GM18909 (cell line): ENCODE results near the gene UBA3.

Source experiments
- ATAC-seq: cut with Tn5 transposase; IDR thresholded peaks from one replicate; pipeline ENCODE4 v1.9.1; 2021; ENCODE audit warnings: mild to moderate bottlenecking; ENCODE audit not compliant: unreplicated experiment, poor library complexity

Gene UBA3

DNA sequence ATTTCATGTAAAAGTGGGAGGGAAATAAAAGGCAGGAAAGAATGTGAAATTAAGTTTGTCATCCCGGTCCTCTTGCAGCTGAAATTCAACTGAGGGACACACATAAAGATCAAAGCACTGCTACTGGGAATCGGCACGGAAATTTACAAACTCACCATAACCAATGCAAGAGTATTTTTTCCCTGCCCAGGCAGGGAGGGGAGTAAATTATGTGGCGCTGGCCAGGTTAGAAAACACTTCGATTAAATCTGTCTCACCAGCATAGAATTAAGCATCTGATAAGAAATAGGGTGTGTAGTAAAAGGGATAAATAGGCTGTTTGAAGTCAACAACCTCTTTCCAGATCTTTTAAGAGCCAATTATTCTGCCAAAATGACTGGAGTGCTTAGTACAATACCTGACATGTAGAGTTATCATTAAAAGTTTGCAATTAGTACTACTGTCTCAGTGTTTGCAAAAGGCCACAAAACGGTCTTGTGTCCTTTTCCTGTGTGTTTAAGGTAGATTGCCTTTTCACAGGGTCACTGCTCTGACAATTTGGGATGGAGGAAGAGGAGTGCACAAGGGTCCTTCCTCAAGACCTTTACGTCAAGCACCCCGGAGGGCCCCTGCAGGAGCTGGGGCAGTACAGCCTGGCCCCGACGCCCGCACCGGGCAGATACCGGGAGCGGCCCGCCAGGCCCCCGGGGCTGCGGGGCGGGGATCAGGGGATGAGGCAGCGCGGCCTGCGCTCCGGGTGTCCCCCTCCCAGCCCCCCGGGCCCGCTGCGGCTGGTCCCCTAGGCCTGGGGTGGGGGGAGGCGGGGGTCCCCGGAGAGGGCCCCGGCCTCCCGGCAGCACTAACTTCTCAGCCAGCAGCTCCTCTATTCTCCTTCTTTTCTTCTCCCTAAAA is 651 bp downstream of the UBA3 start:
- ATAC-seq = no peak

DNA sequence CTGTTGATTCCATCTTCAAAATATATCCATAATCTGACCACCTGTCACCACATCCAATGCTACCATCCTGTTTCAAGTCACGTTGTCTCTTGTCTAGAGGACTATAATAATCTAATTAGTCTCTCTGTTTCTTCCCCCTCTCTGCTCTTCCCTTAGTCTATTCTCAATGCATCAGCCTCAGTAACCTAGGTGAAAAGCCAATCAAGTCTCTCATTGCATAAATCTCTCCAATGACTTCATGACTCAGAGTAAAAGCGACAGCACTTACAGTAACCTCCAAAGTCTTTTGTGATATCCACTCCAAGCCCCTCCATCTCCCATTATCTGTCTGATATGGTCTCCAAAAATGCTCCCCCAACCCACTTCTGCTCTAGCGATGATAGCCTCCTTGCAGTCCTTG is 7.2 kb downstream of the UBA3 start:
- no peak for ATAC-seq

DNA sequence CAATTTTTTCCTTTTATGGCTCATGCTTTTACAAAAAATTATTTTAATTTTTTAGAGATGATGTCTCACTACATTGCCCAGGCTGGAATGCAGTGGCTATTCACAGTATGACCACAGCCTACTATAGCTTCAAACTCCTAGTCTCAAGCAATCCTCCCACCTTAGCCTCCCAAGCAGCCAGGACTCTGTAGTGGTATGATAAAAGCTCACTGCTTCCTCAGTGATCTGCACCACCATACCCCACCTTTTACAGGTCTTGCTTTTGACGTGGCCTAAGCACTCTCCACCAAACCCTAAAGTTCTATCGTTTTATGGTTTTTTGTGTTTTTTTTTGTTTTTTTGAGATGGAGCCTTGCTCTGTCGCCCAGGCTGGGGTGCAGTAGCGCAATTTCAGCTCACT is 14.0 kb downstream of the UBA3 start:
- no peak for ATAC-seq

DNA sequence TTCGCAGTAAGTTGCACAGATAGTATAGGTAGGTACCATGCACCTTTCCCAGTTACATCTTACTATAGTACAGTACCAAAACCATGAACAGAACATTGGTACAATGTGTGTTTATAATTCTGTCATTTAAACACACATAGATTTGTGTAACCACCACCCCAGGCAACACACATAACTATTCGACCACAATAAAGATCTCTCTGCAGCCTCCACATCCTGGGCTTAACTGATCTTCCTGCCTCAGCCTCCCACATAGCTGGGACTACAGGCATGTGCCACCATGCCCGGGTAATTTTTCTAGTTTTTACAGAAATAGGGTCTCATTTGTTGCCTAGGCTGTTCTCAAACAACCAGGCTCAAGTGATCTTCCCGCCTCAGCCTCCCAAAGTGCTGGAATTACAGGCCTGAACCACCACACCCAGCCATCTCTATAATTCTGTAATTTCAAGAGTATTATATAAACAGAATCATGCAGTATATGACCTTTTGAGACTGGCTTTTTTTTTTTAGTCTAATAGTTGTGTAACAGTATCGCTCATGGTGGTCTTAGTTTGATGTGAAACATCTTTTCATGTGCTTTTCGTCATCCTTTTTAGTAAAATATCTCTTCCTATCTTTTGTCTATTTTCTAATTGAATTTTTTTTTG is 14.7 kb downstream of the UBA3 start:
- ATAC-seq = no peak

DNA sequence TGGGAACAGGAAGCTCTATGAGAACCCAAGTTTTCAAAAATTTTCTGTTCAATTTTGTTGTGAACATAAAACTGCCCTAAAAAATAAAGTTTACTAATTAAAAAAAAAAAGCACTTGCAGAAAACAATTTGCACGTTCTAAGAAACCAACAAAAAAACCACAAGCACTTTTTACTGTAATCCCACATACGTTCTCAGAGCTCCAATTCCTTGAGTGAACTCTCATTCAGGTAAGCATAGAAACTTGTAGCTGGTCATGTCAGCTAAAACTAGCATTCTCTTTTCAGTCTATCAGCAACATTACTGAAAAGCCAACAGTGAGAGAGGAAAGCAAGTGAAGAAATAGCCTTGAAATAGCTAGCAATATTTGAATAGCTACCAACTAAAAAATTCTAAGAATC is 16.5 kb downstream of the UBA3 start:
- ATAC-seq = no peak

DNA sequence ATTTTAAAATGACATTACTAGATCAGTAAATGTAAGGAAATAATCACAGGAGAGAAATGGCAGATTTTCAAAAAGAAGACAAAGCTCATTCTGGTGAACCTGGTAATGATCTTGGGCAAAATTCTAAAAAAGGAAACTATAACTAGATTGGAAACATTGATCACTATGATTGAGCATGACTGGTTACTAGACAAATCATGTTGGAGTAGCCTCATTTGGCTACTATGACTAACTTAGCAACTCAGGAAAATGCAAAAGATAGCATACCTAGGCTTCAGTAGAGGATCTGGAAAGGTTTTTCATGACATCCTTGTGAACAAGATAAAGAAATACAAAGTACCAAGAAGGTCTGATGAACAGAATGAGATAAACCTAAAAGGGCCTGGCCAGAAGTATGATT is 20.5 kb downstream of the UBA3 start:
- ATAC-seq = no peak

DNA sequence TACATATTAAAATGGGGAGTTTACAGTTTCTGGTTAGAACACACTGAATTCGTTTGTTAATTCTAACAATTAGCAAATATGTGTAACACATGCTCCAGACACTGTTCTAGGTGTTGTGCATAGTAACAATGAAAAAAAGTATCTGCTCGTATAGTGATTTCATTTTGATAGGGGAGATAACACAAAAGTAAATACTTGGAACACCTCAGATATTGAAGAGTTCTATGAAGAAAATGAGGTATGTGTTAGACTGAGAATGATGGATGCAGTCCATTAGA is 21.3 kb downstream of the UBA3 start:
- no peak for ATAC-seq

DNA sequence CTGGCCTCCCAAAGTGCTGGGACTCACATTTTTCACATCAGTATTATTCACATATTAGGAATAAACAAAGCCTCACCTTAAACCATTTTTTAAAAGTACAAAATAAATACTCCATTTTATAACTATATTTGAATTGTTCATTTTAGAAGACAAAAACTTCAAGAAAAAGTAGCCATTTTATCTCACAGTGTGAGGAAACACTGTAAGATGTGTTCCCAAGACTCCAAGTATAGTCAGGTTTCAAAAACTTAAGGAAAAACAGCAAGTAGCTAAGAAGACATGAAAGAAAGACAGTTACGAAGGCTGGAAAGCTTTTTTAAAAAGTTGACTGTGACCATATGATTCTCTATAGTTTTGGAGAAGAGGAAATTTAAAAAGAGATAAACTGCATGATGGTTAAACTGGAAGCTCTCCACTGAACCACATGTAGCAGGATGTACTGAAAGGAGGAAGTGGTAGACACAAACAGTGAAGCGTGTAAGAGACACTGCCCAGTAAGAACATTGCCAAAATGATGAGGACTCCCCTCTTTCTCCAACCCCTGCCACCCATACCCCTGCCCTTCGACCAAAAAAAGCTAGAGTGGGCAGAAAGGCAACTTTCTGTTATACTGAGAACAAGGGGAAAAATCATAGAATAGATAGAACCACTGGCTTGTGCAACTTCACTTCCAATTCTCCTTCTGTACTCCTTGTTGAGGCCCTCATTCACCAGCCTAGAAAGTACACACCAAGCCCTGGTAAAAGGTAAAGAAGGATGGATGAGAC is 21.8 kb downstream of the UBA3 start:
- ATAC-seq = peak; percentile 99

DNA sequence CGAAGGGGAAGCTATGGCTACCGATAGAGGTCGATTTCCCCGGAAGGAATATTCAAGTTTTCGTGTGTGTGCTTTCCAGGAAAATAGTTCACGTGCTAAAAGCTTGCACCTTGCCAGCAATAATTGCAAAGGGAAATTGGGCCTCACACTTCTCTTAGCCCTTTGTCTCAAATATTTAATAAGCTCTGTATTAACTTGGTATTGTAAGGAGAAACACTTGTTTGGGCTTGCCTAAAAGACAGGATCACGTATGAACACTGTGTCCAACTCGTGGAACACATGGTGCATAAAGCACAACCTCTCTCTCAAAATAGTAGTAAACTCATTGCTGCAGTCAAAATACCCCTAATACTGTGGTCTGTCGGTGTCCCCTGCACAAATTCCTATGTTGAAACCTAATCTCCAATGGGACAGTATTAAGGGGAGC is 27.7 kb downstream of the UBA3 start:
- peak; percentile 7 for ATAC-seq

DNA sequence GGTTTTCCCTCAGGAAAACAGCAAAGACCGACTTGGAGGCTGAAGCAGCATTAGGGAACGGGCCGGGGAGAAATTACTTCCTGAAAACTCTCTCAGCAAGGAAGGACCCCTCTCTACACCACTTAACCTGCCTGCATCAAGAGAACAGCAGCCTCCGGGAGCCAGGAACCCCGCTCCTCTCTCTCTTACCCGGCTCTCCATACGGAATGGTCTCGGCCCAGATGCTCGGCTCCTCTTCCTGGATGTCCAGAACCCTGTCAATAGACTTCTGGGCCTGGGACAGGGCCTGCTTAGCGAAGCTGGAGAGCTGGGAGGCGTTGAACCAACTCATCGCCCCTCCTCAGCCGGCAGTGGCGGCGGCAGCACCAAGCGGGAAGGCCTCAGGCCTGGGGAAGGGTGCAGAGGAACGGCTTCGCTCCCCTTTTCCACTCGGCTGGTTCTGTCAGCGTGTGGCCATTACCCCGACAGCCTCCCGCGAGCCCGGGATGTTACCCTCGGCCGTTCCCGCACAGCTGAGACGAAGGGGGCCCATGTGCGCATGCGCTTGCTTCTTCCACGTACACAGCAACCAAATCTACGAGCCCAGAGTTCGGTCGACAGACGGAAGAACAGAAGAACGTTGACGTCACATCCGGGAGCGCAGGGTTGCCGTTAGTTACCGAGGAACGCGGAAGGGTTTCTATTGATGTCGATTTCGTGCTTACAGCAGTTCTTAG is 28.3 kb downstream of the UBA3 start, which contains the start of gene TMF1:
TSS of gene TMF1 (minus strand) at position 578 of the 716 bp plus-strand sequence. CDS start at position 331, 247 bp downstream.
- ATAC-seq = peak; percentile 97

DNA sequence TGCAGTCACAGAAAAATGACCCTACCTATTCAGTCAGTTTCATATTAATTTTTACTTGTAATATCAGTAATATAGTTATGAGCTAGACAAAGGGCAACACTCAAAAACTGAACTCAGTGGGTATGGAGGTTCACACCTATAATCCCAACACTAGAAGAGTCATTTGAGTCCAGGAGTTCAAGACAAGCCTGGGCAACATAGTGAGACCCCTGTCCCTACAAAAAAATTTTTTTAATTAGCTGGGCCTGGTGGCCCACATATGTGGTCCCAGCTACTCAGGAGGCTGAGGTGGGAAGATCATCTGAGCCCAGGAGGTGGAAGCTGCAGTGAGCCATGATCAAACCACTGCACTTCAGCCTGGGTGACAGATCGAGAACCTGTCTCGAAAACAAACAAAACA is 31.2 kb downstream of the UBA3 start:
- ATAC-seq = no peak

DNA sequence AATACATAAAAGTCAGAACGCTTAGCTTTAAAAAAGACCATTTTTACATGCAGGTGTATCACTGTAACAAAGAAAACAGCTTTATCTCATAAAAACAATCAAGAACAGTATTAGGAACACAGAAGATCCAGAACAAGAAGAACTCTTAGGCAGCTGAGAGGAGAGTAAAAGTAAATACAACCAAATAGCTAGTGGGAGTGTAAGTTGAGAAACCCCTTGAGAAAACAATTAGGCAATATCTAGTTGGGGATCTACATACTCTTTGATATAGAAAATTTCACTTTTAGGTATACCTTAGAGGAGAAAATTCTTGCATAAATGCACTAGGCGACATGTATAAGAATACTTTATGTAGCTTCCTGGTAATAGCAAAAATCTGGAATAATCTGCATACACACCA is 35.6 kb downstream of the UBA3 start:
- ATAC-seq = no peak

DNA sequence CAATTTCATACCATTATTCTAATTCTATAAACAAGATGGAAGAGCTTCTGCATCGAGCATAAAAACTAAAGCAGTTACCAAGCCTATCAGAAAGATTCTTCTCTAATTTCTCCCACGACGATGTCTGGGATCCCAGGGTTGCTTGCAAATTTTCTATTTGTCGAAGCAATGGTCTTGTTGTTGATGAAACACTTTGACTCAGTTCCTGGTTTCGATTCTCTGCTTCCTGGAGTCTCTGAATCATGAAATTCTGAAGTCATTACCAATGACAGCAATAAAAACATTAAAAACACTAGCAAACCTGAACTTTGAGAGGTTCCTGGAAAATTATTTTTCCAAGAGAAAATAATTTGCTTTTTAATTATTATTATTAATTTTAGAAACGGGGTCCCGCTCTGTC is 46.7 kb downstream of the UBA3 start:
- ATAC-seq = no peak

DNA sequence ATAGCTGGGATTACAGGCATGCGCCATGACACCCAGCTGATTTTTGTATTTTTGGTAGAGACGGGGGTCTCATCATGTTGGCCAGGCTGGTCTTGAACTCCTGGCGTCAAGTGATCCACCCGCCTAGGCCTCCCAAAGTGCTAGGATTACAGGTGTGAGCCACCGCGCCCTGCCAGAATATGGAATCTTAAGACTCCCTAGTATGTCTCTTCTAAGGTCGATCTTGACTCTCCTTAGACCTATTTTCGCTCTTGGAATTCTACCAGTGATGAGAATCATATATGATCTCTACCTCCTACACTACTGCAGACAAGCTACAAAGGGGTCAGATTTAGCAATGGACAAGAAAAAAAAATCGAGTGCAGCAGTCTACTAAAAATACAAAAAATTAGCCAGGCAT is 47.4 kb downstream of the UBA3 start:
- no peak for ATAC-seq

DNA sequence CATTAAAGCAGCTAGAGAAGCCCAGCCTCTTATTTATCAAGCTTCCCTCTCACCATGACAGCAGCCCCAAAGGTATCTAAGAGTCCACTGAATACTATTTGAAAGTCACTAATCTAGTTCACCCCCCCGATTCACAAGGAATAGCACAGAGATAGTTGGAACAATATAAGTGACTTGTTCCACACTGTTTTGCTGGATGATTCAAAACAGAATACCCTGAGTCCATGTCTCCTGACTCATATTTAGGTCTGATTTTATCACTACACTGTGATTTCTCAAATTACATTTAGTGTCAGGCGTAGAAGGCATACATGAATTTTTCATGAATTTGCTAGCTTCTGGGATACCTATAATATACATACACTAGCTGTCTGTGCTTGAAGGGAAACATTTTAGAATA is 48.0 kb downstream of the UBA3 start:
- no peak for ATAC-seq

DNA sequence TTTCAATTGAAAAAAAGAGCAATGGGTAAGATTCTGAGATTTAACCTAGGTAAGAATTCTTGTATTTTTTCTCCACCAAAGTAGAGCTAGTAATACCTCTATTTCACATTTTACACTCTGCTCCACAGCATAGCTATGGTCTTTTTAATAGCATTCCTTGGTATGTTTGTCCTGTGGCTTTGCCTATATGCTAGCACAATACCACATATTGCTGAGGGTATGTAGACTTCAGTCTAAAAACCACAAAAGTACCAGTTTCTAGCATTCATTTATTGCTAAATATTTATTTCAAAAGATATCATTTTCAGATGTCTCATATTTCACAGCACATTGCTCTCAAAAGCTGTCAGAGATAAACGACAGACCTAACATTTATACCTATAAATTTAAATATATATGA is 48.5 kb downstream of the UBA3 start:
- no peak for ATAC-seq

DNA sequence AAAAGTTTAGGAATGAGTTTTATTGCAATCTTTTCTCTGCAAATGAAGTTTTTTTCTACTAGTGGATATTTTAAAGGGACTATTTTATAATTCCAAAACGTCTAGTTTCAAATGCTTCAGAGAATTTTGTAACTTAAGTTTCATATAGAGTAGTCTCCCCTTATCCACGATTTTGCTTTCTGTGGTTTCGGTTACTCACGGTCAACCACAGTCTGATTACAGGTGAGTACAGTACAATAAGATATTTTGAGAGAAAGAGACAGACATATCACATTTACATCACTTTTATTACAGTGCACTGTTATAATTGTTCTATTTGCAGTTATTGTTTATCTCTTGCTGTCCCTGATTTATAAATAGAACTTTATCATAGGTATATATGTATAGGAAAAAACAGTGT is 59.3 kb downstream of the UBA3 start:
- ATAC-seq = no peak

DNA sequence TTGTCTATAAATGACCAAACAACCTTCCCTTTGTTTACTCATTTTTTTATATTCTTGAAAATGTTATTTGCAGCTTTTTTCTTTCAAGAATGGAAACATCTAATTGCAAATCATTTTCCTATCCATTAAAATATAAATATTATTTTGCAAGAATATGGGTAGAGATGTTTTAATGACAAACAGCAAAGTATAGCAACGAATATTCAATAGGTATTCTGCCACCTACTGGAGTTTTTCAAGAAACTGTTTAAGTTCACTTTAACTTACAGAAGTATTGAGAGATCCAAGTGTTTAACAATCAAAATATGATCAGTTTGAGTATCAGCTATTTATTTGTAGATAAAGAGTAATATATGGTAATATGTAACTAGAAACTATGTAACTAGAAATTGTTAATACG is 59.7 kb downstream of the UBA3 start:
- ATAC-seq = no peak

DNA sequence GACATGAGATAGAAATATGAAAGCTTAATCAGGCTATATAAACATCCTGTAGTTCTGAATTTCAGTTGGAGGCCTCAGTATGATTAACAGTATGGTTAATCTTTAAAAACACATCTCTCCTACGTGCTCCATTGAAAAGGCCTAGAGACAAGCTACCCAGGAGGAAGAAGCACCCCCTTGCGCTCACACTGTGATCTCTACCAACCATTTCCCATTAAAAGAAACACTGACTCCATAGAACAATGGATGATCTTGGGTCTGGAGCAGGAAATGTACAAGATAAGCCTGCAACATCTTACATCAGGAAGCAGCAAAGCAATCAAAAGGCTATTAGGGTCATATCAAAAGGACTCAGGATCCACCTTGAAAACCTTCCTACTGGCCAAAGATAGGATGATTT is 63.3 kb downstream of the UBA3 start:
- ATAC-seq = no peak

DNA sequence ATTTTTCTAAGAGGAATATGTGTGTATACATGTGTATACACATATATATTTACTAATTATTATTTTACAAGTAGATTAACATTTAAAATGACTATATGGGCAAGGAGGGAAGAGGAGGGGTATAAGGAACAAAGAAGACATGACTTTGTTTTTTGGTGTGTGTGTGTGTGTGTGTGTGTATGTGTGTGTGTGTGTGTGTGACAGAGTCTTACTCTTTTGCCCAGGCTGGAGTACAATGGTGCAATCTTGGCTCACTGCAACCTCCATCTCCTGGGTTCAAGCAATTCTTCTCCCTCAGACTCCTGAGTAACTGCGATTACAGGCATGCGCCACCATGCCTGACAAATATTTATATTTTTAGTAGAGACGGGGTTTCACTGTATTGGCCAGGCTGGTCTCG is 64.1 kb downstream of the UBA3 start:
- ATAC-seq = no peak
